HepG2 (cell line): ENCODE data around the gene OTX1. TPM values are rescaled to one million over a fixed set of nuclear protein-coding genes. Genes with fewer than 3 reads are reported as not detected.

Source experiments
- AGO2 ChIP-seq: fragments of 200-400 bp; formaldehyde crosslinking; optimal IDR thresholded peaks from 2 replicates; pipeline ENCODE3; 2017; ENCODE audit warnings: mild to moderate bottlenecking, low read depth, low read length, moderate library complexity
- GATAD1 ChIP-seq: IDR thresholded peaks from 2 replicates; pipeline ENCODE4 v1.6.1; 2016; ENCODE audit warnings: missing genetic modification reagents, missing compliant biosample characterization
- KDM5A ChIP-seq: fragments of 200-600 bp; sonication (generic); IDR thresholded peaks from 2 replicates; pipeline ENCODE4 v1.7.0; 2018; ENCODE audit warnings: antibody characterized with exemption, mild to moderate bottlenecking, low read length, borderline replicate concordance
- MXI1 ChIP-seq: IDR thresholded peaks from 3 replicates; pipeline ENCODE4 v1.6.1; 2012; ENCODE audit warnings: low read depth, low read length, inconsistent platforms, borderline replicate concordance
- NFIC ChIP-seq: IDR thresholded peaks from 2 replicates; pipeline ENCODE4 v1.6.1; 2012; ENCODE audit warnings: mild to moderate bottlenecking, low read length, inconsistent platforms
- NFKBIZ ChIP-seq: IDR thresholded peaks from 2 replicates; pipeline ENCODE4 v1.6.1; 2018; ENCODE audit warnings: missing genetic modification reagents, missing compliant biosample characterization
- RARA ChIP-seq: IDR thresholded peaks from 2 replicates; pipeline ENCODE4 v1.6.1; 2016; ENCODE audit warnings: missing genetic modification reagents, missing compliant biosample characterization
- RARG ChIP-seq: sonication (generic); formaldehyde crosslinking; IDR thresholded peaks from 2 replicates; pipeline ENCODE4 v1.4.0; 2020; ENCODE audit warnings: low read depth, mild to moderate bottlenecking, missing genetic modification reagents
- SAP130 ChIP-seq: IDR thresholded peaks from 2 replicates; pipeline ENCODE4 v1.6.1; 2016; ENCODE audit warnings: low read depth
- SMAD3 ChIP-seq: sonication (generic); formaldehyde crosslinking; IDR thresholded peaks from 2 replicates; pipeline ENCODE4 v1.4.0; 2020; ENCODE audit warnings: missing genetic modification reagents
- SP4 ChIP-seq: sonication (generic); formaldehyde crosslinking; IDR thresholded peaks from 2 replicates; pipeline ENCODE4 v1.8.1; 2023; ENCODE audit warnings: mild to moderate bottlenecking, missing genetic modification reagents
- TFDP1 ChIP-seq: IDR thresholded peaks from 2 replicates; pipeline ENCODE4 v1.6.1; 2016; ENCODE audit warnings: missing compliant biosample characterization, missing genetic modification reagents, borderline replicate concordance
- U2AF1 ChIP-seq: fragments of 200-400 bp; formaldehyde crosslinking; optimal IDR thresholded peaks from 2 replicates; pipeline ENCODE3; 2017; ENCODE audit warnings: mild to moderate bottlenecking, low read depth, low read length
- ZBTB7A ChIP-seq: sonication (generic); formaldehyde crosslinking; IDR thresholded peaks from 2 replicates; pipeline ENCODE4 v1.8.0; 2022; ENCODE audit warnings: mild to moderate bottlenecking, missing genetic modification reagents
- ZBTB7B ChIP-seq: sonication (generic); formaldehyde crosslinking; IDR thresholded peaks from 2 replicates; pipeline ENCODE4 v1.4.0; 2020; ENCODE audit warnings: missing genetic modification reagents
- ZFY ChIP-seq: sonication (generic); formaldehyde crosslinking; IDR thresholded peaks from 2 replicates; pipeline ENCODE4 v1.4.0; 2020; ENCODE audit warnings: missing genetic modification reagents
- ZNF224 ChIP-seq: sonication (generic); formaldehyde crosslinking; IDR thresholded peaks from 2 replicates; pipeline ENCODE4 v1.5.0; 2020; ENCODE audit warnings: mild to moderate bottlenecking, missing genetic modification reagents
- ZNF296 ChIP-seq: sonication (generic); formaldehyde crosslinking; conservative IDR thresholded peaks from 2 replicates; pipeline ENCODE4 v1.5.0; 2020; ENCODE audit warnings: mild to moderate bottlenecking, missing genetic modification reagents
- ZNF749 ChIP-seq: sonication (generic); formaldehyde crosslinking; IDR thresholded peaks from 2 replicates; pipeline ENCODE4 v1.8.0; 2022; ENCODE audit warnings: mild to moderate bottlenecking, missing genetic modification reagents, moderate library complexity, borderline replicate concordance
- ZSCAN20 ChIP-seq: sonication (generic); formaldehyde crosslinking; IDR thresholded peaks from 2 replicates; pipeline ENCODE4 v1.4.0; 2020; ENCODE audit warnings: missing genetic modification reagents, mild to moderate bottlenecking, borderline replicate concordance
- polyA plus RNA-seq, 8 experiments: library from polyadenylated mRNA; depleted of rRNA in 3 of 8; stranded (reverse) in 7 of 8; unstranded in 1 of 8; fragments of >200 nt; fragmentation: Illumina TruSeq in 4 of 8; extraction: Trizol in 4 of 8; gene quantifications; 2 replicates each; pipeline versions ENCODE4 v1.2.1 to v1.2.3, GENCODE V29; 2011 to 2016; ENCODE audit warnings: low read depth in 4 of 8, missing spikeins in 1 of 8, mixed read lengths in 1 of 8; ENCODE audit not compliant: insufficient read depth in 1 of 8
- total RNA-seq, 5 experiments: library from RNA; depleted of rRNA; stranded (reverse); fragments of >200 nt; fragmentation: Illumina TruSeq; extraction: Trizol; gene quantifications; 2 replicates each; pipeline ENCODE4 v1.2.3, GENCODE V29; 2016; ENCODE audit warnings: low read depth in 1 of 5
- TF ChIP-seq, protein P1 (sequence below): sonication (generic); formaldehyde crosslinking; conservative IDR thresholded peaks from 2 replicates; pipeline ENCODE4 v1.8.1; 2023; ENCODE audit warnings: missing genetic modification reagents
- TF ChIP-seq, protein P2 (sequence below): IDR thresholded peaks from 2 replicates; pipeline ENCODE4 v1.6.1; 2016; ENCODE audit warnings: mild to moderate bottlenecking
- TF ChIP-seq, protein P3 (sequence below): sonication (generic); formaldehyde crosslinking; IDR thresholded peaks from 2 replicates; pipeline ENCODE4 v1.8.0; 2022; ENCODE audit warnings: mild to moderate bottlenecking, missing genetic modification reagents, borderline replicate concordance
- TF ChIP-seq, protein P4 (sequence below): sonication (generic); formaldehyde crosslinking; IDR thresholded peaks from 2 replicates; pipeline ENCODE4 v1.8.0; 2022; ENCODE audit warnings: mild to moderate bottlenecking, missing genetic modification reagents, moderate library complexity

The OTX1 gene
- total and polyA plus RNA-seq, 2 of the 13 experiments (the other 11 are each of a cell fraction or from before 2014, with no cell fraction given) = 1.0 to 5.0 TPM

DNA sequence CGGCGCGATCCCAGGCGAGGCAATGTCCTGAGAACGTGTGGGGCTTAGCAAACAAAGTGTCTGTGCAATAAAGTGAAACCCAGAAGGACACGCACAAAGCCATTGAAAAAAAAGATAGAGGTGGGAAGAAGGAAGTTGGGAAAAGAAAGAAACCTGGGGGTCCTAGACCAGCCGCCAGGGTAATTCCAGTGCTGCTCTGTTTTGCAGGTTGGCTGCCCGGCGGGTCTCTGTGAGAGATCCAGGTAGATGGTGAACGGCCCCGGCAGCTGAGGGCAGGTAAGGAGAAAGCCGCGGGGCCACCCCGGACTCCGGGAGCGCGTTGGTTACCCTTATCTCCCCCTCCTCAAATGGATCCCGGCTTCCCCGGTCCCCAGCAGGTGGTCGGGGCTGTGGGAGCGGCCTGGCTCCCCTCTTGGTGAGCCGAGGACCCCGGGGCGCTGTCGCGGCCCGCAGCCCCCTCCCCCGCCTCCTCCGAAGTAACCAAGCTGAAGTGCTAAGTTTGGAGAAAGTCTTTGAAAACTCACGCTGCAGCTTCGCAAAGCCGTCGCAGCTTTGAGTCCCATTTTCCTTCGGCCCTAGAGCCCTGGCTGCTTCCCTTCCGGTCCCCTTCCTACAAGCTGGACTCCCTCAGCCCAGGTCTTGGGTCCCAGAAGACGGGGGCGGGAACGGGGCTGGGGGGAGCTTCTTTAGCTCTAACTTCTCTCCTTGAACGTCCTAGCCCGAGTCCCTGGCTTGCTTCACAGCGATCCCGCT is 588 bp downstream of the OTX1 start (continued):
- TF ChIP-seq TFDP1 (CRISPR knock-in tag) (0 out of 2 replicates have a peak, but pooled peaks have one; percentile 25), GATAD1 (peak; percentile 36; the same call in 1 of the 2 replicates), ZNF296 (CRISPR knock-in tag) (peak; percentile 60; the same call in 1 of the 2 replicates), MXI1 (no peak), AGO2 (peak; percentile 78), NFIC (peak; percentile 2; the same call in 1 of the 2 replicates), ZSCAN20 (CRISPR knock-in tag) (0 out of 2 replicates have a peak, but pooled peaks have one; percentile 74), SP4 (CRISPR knock-in tag) (0 out of 2 replicates have a peak, but pooled peaks have one; percentile 0), ZFY (CRISPR knock-in tag) (peak; percentile 28; the same call in 1 of the 2 replicates), KDM5A (peak; percentile 75), NFKBIZ (CRISPR knock-in tag) (0 out of 2 replicates have a peak, but pooled peaks have one; percentile 72), ZNF224 (CRISPR knock-in tag) (no peak), SAP130 (CRISPR knock-in tag) (peak; percentile 14; the same call in 1 of the 2 replicates), U2AF1 (peak; percentile 84), RARA (CRISPR knock-in tag) (no peak), ZNF749 (CRISPR knock-in tag) (no peak), ZBTB7B (CRISPR knock-in tag) (peak; percentile 91), ZBTB7A (CRISPR knock-in tag) (0 out of 2 replicates have a peak, but pooled peaks have one; percentile 54), RARG (no peak), SMAD3 (0 out of 2 replicates have a peak, but pooled peaks have one; percentile 49)
- TF ChIP-seq, protein P1, sequence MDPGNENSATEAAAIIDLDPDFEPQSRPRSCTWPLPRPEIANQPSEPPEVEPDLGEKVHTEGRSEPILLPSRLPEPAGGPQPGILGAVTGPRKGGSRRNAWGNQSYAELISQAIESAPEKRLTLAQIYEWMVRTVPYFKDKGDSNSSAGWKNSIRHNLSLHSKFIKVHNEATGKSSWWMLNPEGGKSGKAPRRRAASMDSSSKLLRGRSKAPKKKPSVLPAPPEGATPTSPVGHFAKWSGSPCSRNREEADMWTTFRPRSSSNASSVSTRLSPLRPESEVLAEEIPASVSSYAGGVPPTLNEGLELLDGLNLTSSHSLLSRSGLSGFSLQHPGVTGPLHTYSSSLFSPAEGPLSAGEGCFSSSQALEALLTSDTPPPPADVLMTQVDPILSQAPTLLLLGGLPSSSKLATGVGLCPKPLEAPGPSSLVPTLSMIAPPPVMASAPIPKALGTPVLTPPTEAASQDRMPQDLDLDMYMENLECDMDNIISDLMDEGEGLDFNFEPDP = 0 out of 2 replicates have a peak, but pooled peaks have one; percentile 87
- TF ChIP-seq, protein P2, sequence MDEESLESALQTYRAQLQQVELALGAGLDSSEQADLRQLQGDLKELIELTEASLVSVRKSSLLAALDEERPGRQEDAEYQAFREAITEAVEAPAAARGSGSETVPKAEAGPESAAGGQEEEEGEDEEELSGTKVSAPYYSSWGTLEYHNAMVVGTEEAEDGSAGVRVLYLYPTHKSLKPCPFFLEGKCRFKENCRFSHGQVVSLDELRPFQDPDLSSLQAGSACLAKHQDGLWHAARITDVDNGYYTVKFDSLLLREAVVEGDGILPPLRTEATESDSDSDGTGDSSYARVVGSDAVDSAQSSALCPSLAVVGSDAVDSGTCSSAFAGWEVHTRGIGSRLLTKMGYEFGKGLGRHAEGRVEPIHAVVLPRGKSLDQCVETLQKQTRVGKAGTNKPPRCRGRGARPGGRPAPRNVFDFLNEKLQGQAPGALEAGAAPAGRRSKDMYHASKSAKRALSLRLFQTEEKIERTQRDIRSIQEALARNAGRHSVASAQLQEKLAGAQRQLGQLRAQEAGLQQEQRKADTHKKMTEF (CRISPR knock-in tag) = 0 out of 2 replicates have a peak, but pooled peaks have one; percentile 5
- TF ChIP-seq, protein P3, sequence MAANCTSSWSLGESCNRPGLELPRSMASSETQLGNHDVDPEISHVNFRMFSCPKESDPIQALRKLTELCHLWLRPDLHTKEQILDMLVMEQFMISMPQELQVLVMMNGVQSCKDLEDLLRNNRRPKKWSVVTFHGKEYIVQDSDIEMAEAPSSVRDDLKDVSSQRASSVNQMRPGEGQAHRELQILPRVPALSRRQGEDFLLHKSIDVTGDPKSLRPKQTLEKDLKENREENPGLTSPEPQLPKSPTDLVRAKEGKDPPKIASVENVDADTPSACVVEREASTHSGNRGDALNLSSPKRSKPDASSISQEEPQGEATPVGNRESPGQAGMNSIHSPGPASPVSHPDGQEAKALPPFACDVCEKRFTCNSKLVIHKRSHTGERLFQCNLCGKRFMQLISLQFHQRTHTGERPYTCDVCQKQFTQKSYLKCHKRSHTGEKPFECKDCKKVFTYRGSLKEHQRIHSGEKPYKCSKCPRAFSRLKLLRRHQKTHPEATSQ = 0 out of 2 replicates have a peak, but pooled peaks have one; percentile 5
- TF ChIP-seq, protein P4, sequence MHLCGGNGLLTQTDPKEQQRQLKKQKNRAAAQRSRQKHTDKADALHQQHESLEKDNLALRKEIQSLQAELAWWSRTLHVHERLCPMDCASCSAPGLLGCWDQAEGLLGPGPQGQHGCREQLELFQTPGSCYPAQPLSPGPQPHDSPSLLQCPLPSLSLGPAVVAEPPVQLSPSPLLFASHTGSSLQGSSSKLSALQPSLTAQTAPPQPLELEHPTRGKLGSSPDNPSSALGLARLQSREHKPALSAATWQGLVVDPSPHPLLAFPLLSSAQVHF (CRISPR knock-in tag) = no peak
